HepG2 (cell line): ENCODE results near the gene NKAIN2. TPM values are rescaled to one million over a fixed set of nuclear protein-coding genes. Genes with fewer than 3 reads are reported as not detected.

ENCODE experiments used
- ATAC-seq: fragments of 200-7000 bp; cut with Tn5 transposase; 3 replicates; pipeline ENCODE4 v1.9.1; 2020; ENCODE audit warnings: mild to moderate bottlenecking, moderate library complexity
- BruUV-seq: library from RNA; stranded (reverse); fragments of 400-500 nt; replicated peaks from 2 replicates; lab custom pipeline; 2021; lab: Mats Ljungman, UMichigan
- CTCF ChIA-PET: fragments of 300-600 bp; formaldehyde crosslinking; extraction: SDS; loops from one replicate; lab custom pipeline; 2021; ENCODE audit warnings: low total read pairs, inconsistent platforms, low intra/inter-chr PET ratio; lab: Yijun Ruan, JAX
- POLR2A ChIA-PET: fragments of 350-600 bp; sonication (Branson Sonifier 250); formaldehyde crosslinking; loops from one replicate; lab custom pipeline; 2020; ENCODE audit warnings: antibody characterized with exemption, inconsistent platforms; lab: Yijun Ruan, JAX
- DNase-seq: peaks from one replicate; pipeline ENCODE4 v3.0.0-alpha.2; 2015; ENCODE audit warnings: low spot score
- FAIRE-seq: peaks from 3 replicates; lab custom pipeline; 2011; peaks lifted over from hg19 to GRCh38; lab: Jason Lieb, UNC
- H2AFZ ChIP-seq: one replicate; pipeline ENCODE4 v1.6.1; 2011; ENCODE audit warnings: low read length, inconsistent platforms
- H3K27ac ChIP-seq: fragments of 300-600 bp; 3 replicates; pipeline ENCODE4 v1.8.0; 2011; ENCODE audit warnings: mixed run types, mild to moderate bottlenecking, mixed read lengths, low read length, inconsistent platforms; ENCODE audit not compliant: insufficient read depth; ENCODE audit errors: extremely low read length
- H3K27me3 ChIP-seq, 2 experiments: fragments of 200-600 bp in 1 of 2; 2 replicates in 1 of 2; 3 replicates in 1 of 2; pipeline versions ENCODE4 v1.6.0 to v1.8.0; 2011; ENCODE audit warnings: low read length in 2 of 2, mild to moderate bottlenecking in 2 of 2, moderate library complexity in 2 of 2, inconsistent platforms in 1 of 2; ENCODE audit not compliant: insufficient read depth in 2 of 2, control insufficient read depth in 1 of 2
- H3K36me3 ChIP-seq, 2 experiments: fragments of 200-600 bp in 1 of 2; replicated peaks in 1 of 2; 2 replicates in 1 of 2; 3 replicates in 1 of 2; pipeline versions ENCODE4 v1.5.1 to v1.8.0; 2011; ENCODE audit warnings: low read length in 2 of 2, inconsistent platforms in 1 of 2; ENCODE audit not compliant: insufficient read depth in 2 of 2, control insufficient read depth in 1 of 2
- H3K4me1 ChIP-seq: 2 replicates; pipeline ENCODE4 v1.5.1; 2012; ENCODE audit warnings: low read length, inconsistent platforms; ENCODE audit not compliant: insufficient read depth
- H3K4me2 ChIP-seq: 2 replicates; pipeline ENCODE4 v1.6.0; 2011; ENCODE audit warnings: low read depth, low read length, inconsistent platforms
- H3K4me3 ChIP-seq, 3 experiments: fragments of 200-600 bp in 1 of 3; sonication (generic), shearing (Covaris generic) in 1 of 3; replicated peaks in 1 of 3; 2 replicates each; pipeline ENCODE4 v1.5.1; 2011 to 2016; ENCODE audit warnings: low read length in 3 of 3, inconsistent platforms in 2 of 3, low read depth in 2 of 3, mild to moderate bottlenecking in 2 of 3, control low read depth in 1 of 3, mixed read lengths in 1 of 3; ENCODE audit not compliant: insufficient read depth in 1 of 3
- H3K79me2 ChIP-seq: one replicate; pipeline ENCODE4 v1.6.1; 2011; ENCODE audit warnings: low read length, inconsistent platforms; ENCODE audit not compliant: insufficient read depth
- H3K9ac ChIP-seq: 2 replicates; pipeline ENCODE4 v1.6.0; 2011; ENCODE audit warnings: mild to moderate bottlenecking, low read depth, low read length, inconsistent platforms; ENCODE audit not compliant: insufficient read depth
- H3K9me3 ChIP-seq: 2 replicates; pipeline ENCODE4 v1.5.1; 2012; ENCODE audit warnings: mild to moderate bottlenecking, low read length
- H4K20me1 ChIP-seq: 2 replicates; pipeline ENCODE4 v1.6.0; 2011; ENCODE audit warnings: inconsistent platforms, mild to moderate bottlenecking, low read length, moderate library complexity; ENCODE audit not compliant: insufficient read depth
- ADNP ChIP-seq: sonication (generic); formaldehyde crosslinking; IDR thresholded peaks from 2 replicates; pipeline ENCODE4 v1.4.0; 2020; ENCODE audit warnings: missing genetic modification reagents
- CC2D1A ChIP-seq: sonication (generic); formaldehyde crosslinking; IDR thresholded peaks from 2 replicates; pipeline ENCODE4 v1.8.1; 2023; ENCODE audit warnings: mild to moderate bottlenecking, missing genetic modification reagents
- EP300 ChIP-seq, 3 experiments: sonication (generic) in 1 of 3; formaldehyde crosslinking in 1 of 3; IDR thresholded peaks; 2 replicates each; pipeline versions ENCODE4 v1.5.1 to v1.6.1; 2011 to 2020; ENCODE audit warnings: low read depth in 2 of 3, low read length in 2 of 3, borderline replicate concordance in 1 of 3, improper control_type of control experiment in 1 of 3, mild to moderate bottlenecking in 1 of 3, missing genetic modification reagents in 1 of 3, moderate library complexity in 1 of 3
- FLYWCH1 ChIP-seq: sonication (generic); formaldehyde crosslinking; IDR thresholded peaks from 2 replicates; pipeline ENCODE4 v1.8.1; 2023; ENCODE audit warnings: mild to moderate bottlenecking, missing genetic modification reagents
- FUBP1 ChIP-seq: sonication (generic); formaldehyde crosslinking; IDR thresholded peaks from 2 replicates; pipeline ENCODE4 v1.5.1; 2020; ENCODE audit warnings: missing genetic modification reagents, mild to moderate bottlenecking, borderline replicate concordance
- GLI4 ChIP-seq: sonication (generic); formaldehyde crosslinking; IDR thresholded peaks from 2 replicates; pipeline ENCODE4 v1.5.1; 2020; ENCODE audit warnings: missing genetic modification reagents, mild to moderate bottlenecking, moderate library complexity, borderline replicate concordance
- HDAC2 ChIP-seq: sonication (generic); formaldehyde crosslinking; IDR thresholded peaks from 2 replicates; pipeline ENCODE4 v1.4.0; 2020; ENCODE audit warnings: missing genetic modification reagents
- IKZF5 ChIP-seq: IDR thresholded peaks from 2 replicates; pipeline ENCODE4 v1.6.1; 2018; ENCODE audit warnings: missing genetic modification reagents, mild to moderate bottlenecking, missing compliant biosample characterization
- JUN ChIP-seq: sonication (generic); formaldehyde crosslinking; IDR thresholded peaks from 2 replicates; pipeline ENCODE4 v1.4.0; 2020; ENCODE audit warnings: mild to moderate bottlenecking, missing genetic modification reagents
- KLF13 ChIP-seq: sonication (generic); formaldehyde crosslinking; IDR thresholded peaks from 2 replicates; pipeline ENCODE4 v1.4.0; 2020; ENCODE audit warnings: mild to moderate bottlenecking, missing genetic modification reagents
- LBX2 ChIP-seq: sonication (generic); formaldehyde crosslinking; IDR thresholded peaks from 2 replicates; pipeline ENCODE4 v1.5.0; 2020; ENCODE audit warnings: missing genetic modification reagents, mild to moderate bottlenecking, borderline replicate concordance
- LCORL ChIP-seq, 2 experiments: fragments of 450-650 bp in 1 of 2; sonication (generic) in 1 of 2; formaldehyde crosslinking in 1 of 2; IDR thresholded peaks; 2 replicates each; pipeline versions ENCODE4 v1.5.0 to v1.6.1; 2017 to 2020; ENCODE audit warnings: antibody characterized with exemption in 1 of 2, missing genetic modification reagents in 1 of 2
- MIER3 ChIP-seq: IDR thresholded peaks from 2 replicates; pipeline ENCODE4 v1.6.1; 2016; ENCODE audit warnings: missing compliant biosample characterization, borderline replicate concordance
- RAD51 ChIP-seq: fragments of 450-650 bp; IDR thresholded peaks from 2 replicates; pipeline ENCODE4 v1.6.1; 2016; ENCODE audit warnings: borderline replicate concordance
- RNF2 ChIP-seq: fragments of 450-650 bp; conservative IDR thresholded peaks from 2 replicates; pipeline ENCODE4 v1.6.1; 2016; ENCODE audit warnings: low read depth
- TCF7L2 ChIP-seq: IDR thresholded peaks from 2 replicates; pipeline ENCODE4 v1.6.1; 2011; ENCODE audit warnings: mild to moderate bottlenecking, low read depth, low read length, moderate library complexity
- ZNF138 ChIP-seq: sonication (generic); formaldehyde crosslinking; IDR thresholded peaks from 2 replicates; pipeline ENCODE4 v1.5.0; 2020; ENCODE audit warnings: mild to moderate bottlenecking, low read depth, missing genetic modification reagents
- ZNF761 ChIP-seq: sonication (generic); formaldehyde crosslinking; conservative IDR thresholded peaks from 2 replicates; pipeline ENCODE4 v1.4.0; 2020; ENCODE audit warnings: mild to moderate bottlenecking, missing genetic modification reagents
- ZSCAN9 ChIP-seq: IDR thresholded peaks from 2 replicates; pipeline ENCODE4 v1.6.1; 2016; ENCODE audit warnings: borderline replicate concordance
- WGBS: methylation state at CpG from one replicate; pipeline ENCODE4 v1.1.6; 2017; ENCODE audit warnings: low lambda C conversion rate; 5-methylcytosine and 5-hydroxymethylcytosine counted together
- in situ Hi-C: cut with HindIII; loops from 2 replicates; pipeline ENCODE4 v1.10.0; 2017; ENCODE audit warnings: low pct_unique_long_range_greater_than_20kb; ENCODE audit not compliant: extremely low pct_ligation_motif_present
- intact Hi-C: fragments of 100-400 bp; cut with micrococcal nuclease; formaldehyde crosslinking; loops from one replicate; pipeline ENCODE4 v1.10.0; 2022; ENCODE audit not compliant: unreplicated experiment
- polyA plus RNA-seq, 8 experiments: library from polyadenylated mRNA; depleted of rRNA in 3 of 8; stranded (reverse) in 7 of 8; unstranded in 1 of 8; fragments of >200 nt; fragmentation: Illumina TruSeq in 4 of 8; extraction: Trizol in 4 of 8; gene quantifications; 2 replicates each; pipeline versions ENCODE4 v1.2.1 to v1.2.3, GENCODE V29; 2011 to 2016; ENCODE audit warnings: low read depth in 4 of 8, missing spikeins in 1 of 8, mixed read lengths in 1 of 8; ENCODE audit not compliant: insufficient read depth in 1 of 8
- total RNA-seq, 5 experiments: library from RNA; depleted of rRNA; stranded (reverse); fragments of >200 nt; fragmentation: Illumina TruSeq; extraction: Trizol; gene quantifications; 2 replicates each; pipeline ENCODE4 v1.2.3, GENCODE V29; 2016; ENCODE audit warnings: low read depth in 1 of 5

The NKAIN2 gene
- total and polyA plus RNA-seq, 2 of the 13 experiments (the other 11 are each of a cell fraction or from before 2014, with no cell fraction given): not detected

- Histone ChIP-seq H3K4me3 (no peak overlapping the region), H3K4me2 (no peak overlapping the region), H3K9me3 (no peaks in the 10 kb centered on the region), H3K27ac (no peak overlapping the region), H3K27me3 (no peaks in the 10 kb centered on the region), H3K36me3 (no peaks in the 10 kb centered on the region), H3K9ac (no peak overlapping the region), H3K4me1 (no peaks in the 10 kb centered on the region), H4K20me1 (no peaks in the 10 kb centered on the region), H2AFZ (no peak overlapping the region), H3K79me2 (no peaks in the 10 kb centered on the region)
- POLR2A ChIA-PET: no interaction called here
- CTCF ChIA-PET: no interaction called here
- ATAC-seq (no peak), DNase-seq (no peak), FAIRE-seq (no peak)
- no TSS peak for BruUV-seq
- in situ Hi-C loops: no loop called here
- TF ChIP-seq EP300 (IDR thresholded peaks at IDR 0.05; ENCODE audit: low read depth in 2 of 2, low read length in 2 of 2) (no peak), EP300 (CRISPR knock-in tag; IDR thresholded peaks at IDR 0.05; ENCODE audit: borderline replicate concordance) (no peak), FLYWCH1 (CRISPR knock-in tag) (no peak), JUN (CRISPR knock-in tag) (no peak), ZNF761 (CRISPR knock-in tag) (no peak), IKZF5 (CRISPR knock-in tag) (no peak), RAD51 (no peak), ADNP (no peak), MIER3 (no peak), KLF13 (CRISPR knock-in tag) (no peak), FUBP1 (no peak), CC2D1A (CRISPR knock-in tag) (no peak), TCF7L2 (no peak), ZSCAN9 (no peak), LCORL (IDR thresholded peaks at IDR 0.05) (no peak), LCORL (CRISPR knock-in tag; IDR thresholded peaks at IDR 0.05) (no peak), RNF2 (no peak), ZNF138 (no peak), LBX2 (CRISPR knock-in tag) (no peak), HDAC2 (CRISPR knock-in tag) (no peak), GLI4 (CRISPR knock-in tag) (no peak)
- 4% methylated on average over 4 of the region's 4 CpGs for WGBS
- intact Hi-C loops: no loop called here
Observed at GRCh38 chr6:124522335-124522734, 718.7 kb downstream of the NKAIN2 start.
